Measurements from ENCODE around the gene TFR2.

GRCh38 chr7:100668069-100668449, 26.7 kb upstream of the TFR2 start:
- TF ChIP-seq, protein P1, sequence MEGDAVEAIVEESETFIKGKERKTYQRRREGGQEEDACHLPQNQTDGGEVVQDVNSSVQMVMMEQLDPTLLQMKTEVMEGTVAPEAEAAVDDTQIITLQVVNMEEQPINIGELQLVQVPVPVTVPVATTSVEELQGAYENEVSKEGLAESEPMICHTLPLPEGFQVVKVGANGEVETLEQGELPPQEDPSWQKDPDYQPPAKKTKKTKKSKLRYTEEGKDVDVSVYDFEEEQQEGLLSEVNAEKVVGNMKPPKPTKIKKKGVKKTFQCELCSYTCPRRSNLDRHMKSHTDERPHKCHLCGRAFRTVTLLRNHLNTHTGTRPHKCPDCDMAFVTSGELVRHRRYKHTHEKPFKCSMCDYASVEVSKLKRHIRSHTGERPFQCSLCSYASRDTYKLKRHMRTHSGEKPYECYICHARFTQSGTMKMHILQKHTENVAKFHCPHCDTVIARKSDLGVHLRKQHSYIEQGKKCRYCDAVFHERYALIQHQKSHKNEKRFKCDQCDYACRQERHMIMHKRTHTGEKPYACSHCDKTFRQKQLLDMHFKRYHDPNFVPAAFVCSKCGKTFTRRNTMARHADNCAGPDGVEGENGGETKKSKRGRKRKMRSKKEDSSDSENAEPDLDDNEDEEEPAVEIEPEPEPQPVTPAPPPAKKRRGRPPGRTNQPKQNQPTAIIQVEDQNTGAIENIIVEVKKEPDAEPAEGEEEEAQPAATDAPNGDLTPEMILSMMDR (IDR thresholded peaks at IDR 0.05), result no peak
- TF ChIP-seq EZH2 (IDR thresholded peaks at IDR 0.05; ENCODE audit: borderline replicate concordance, insufficient read depth, low read depth, low read length, poor library complexity, severe bottlenecking), result no peak

Data from B cell (primary cell).